ENCODE measurements around the gene IFNK. TPM values are rescaled to one million over a fixed set of nuclear protein-coding genes. Genes with fewer than 3 reads are reported as not detected.

The IFNK gene
- total RNA-seq, 1 experiment from 2014 or later: not detected

GRCh38 chr9:27528076-27528885, 4.2 kb downstream of the IFNK start (continued):
- TF ChIP-seq REST (IDR thresholded peaks at IDR 0.05; ENCODE audit: low read depth) (no peak), TCF7L2 (IDR thresholded peaks at IDR 0.05; ENCODE audit: borderline replicate concordance, extremely low read depth, insufficient read depth, insufficient read length) (no peak), RAD21 (IDR thresholded peaks at IDR 0.05; ENCODE audit: low read depth) (no peak)

GRCh38 chr9:27528886-27529315, 4.8 kb downstream of the IFNK start:
- H3K4me3 ChIP-seq (replicated peaks in 1 of 2; ENCODE audit: low read depth in 1 of 2, low read length in 2 of 2): peak overlapping the region; percentile 50 to 62
- peak; percentile 57 for ATAC-seq
- H3K9me3 ChIP-seq (ENCODE audit: control insufficient read depth in 1 of 2, insufficient read depth in 1 of 2, low read depth in 1 of 2, low read length in 2 of 2): no peaks in the 10 kb centered on the region
- H3K27ac ChIP-seq (ENCODE audit: low read depth, low read length): no peak overlapping the region; the same call in 1 of the 2 replicates
- peak overlapping the region; percentile 35 for H3K9ac ChIP-seq (ENCODE audit: low read length)
- no peaks in the 10 kb centered on the region for H3K79me2 ChIP-seq (ENCODE audit: insufficient read depth, low read length)
- H3K4me1 ChIP-seq (ENCODE audit: control insufficient read depth in 1 of 2, insufficient read depth in 2 of 2, low read length in 2 of 2): peaks cover 0 to 16% of the 10 kb centered on the region in 2 experiments; a peak in 1 of 4 replicates
- ChIA-PET POLR2A (no interaction called here), CTCF (interaction anchor here (1.1 to 1.7 kb wide), 2 partner anchors 195 to 196 kb away, joined by 7 to 17 read pairs; no protein-coding TSS in a partner anchor), RAD21 (ENCODE audit: low non-redundant PET in 1 of 2, low total read pairs in 2 of 2, uncharacterized antibody in 2 of 2, unreplicated experiment in 2 of 2) (interaction anchor here (0.8 to 0.9 kb wide), 2 partner anchors 196 kb away, joined by 4 to 7 read pairs; no protein-coding TSS in a partner anchor)
- no peaks in the 10 kb centered on the region; the same call in 1 of the 2 replicates for H3K27me3 ChIP-seq (ENCODE audit: insufficient read depth, low read length)
- no peaks in the 10 kb centered on the region for H3K9me2 ChIP-seq (ENCODE audit: insufficient read depth)
- H3K36me3 ChIP-seq (ENCODE audit: control insufficient read depth in 1 of 2, insufficient read depth in 2 of 2, low read length in 2 of 2): no peaks in the 10 kb centered on the region
- peak overlapping the region; percentile 92 for H3K4me2 ChIP-seq (ENCODE audit: low read length)
- peak overlapping the region; percentile 77 for H2AFZ ChIP-seq (ENCODE audit: low read depth, low read length, poor library complexity, severe bottlenecking)
- BruUV-seq (replicated peaks): no TSS peak
- no peaks in the 10 kb centered on the region for H4K20me1 ChIP-seq (ENCODE audit: insufficient read depth)
- intact Hi-C loops (cut with micrococcal nuclease): loop anchor here (1.0 kb wide), 1 partner anchor 196 kb away; no protein-coding TSS in a partner anchor
- DNase-seq (ENCODE audit: low read depth, low spot score): no peak
- TF ChIP-seq SIN3A (IDR thresholded peaks at IDR 0.05; ENCODE audit: low read depth) (no peak), JUND (IDR thresholded peaks at IDR 0.05) (no peak), ZNF274 (IDR thresholded peaks at IDR 0.05; ENCODE audit: low read depth, low read length) (no peak), REST (IDR thresholded peaks at IDR 0.05; ENCODE audit: low read depth) (no peak), ELF1 (IDR thresholded peaks at IDR 0.05; ENCODE audit: borderline replicate concordance, low read depth) (no peak), POLR2A (IDR thresholded peaks at IDR 0.05; ENCODE audit: borderline replicate concordance, extremely low read depth, insufficient read depth, insufficient read length) (no peak), EGR1 (IDR thresholded peaks at IDR 0.05; ENCODE audit: low read depth) (no peak), CTCF (IDR thresholded peaks at IDR 0.05 in 2 of 3, conservative IDR thresholded peaks at IDR 0.05 in 1 of 3; ENCODE audit: borderline replicate concordance in 1 of 3, insufficient read depth in 1 of 3, low read depth in 2 of 3, low read length in 2 of 3) (no peak), CEBPB (IDR thresholded peaks at IDR 0.05; ENCODE audit: low read depth) (no peak), RAD21 (IDR thresholded peaks at IDR 0.05; ENCODE audit: low read depth) (no peak), SP1 (IDR thresholded peaks at IDR 0.05; ENCODE audit: low read depth) (no peak), MAX (IDR thresholded peaks at IDR 0.05) (no peak), EZH2phosphoT487 (IDR thresholded peaks at IDR 0.05; ENCODE audit: borderline replicate concordance) (no peak)
